GM23248 (cell line): Measurements from ENCODE around the gene COG7. TPM values are rescaled to one million over a fixed set of nuclear protein-coding genes. Genes with fewer than 3 reads are reported as not detected.

Experiments used
- DNase-seq: peaks from one replicate; pipeline ENCODE4 v3.0.0-alpha.2; 2015
- H2AFZ ChIP-seq: fragments of 200-600 bp; sonication (generic); 2 replicates; pipeline ENCODE4 v1.6.1; 2016; ENCODE audit warnings: antibody characterized with exemption
- H3F3A ChIP-seq: fragments of 200-600 bp; sonication (generic); 2 replicates; pipeline ENCODE4 v1.6.1; 2016; ENCODE audit warnings: mild to moderate bottlenecking, antibody characterized with exemption, mixed run types; ENCODE audit not compliant: insufficient read depth
- H3K27ac ChIP-seq: fragments of 200-600 bp; sonication (generic); 2 replicates; pipeline ENCODE4 v1.5.1; 2016; ENCODE audit warnings: mild to moderate bottlenecking
- H3K27me3 ChIP-seq: fragments of 200-600 bp; sonication (generic); replicated peaks from 2 replicates; pipeline ENCODE4 v1.6.1; 2016; ENCODE audit warnings: mild to moderate bottlenecking; ENCODE audit not compliant: insufficient read depth
- H3K36me3 ChIP-seq: fragments of 200-600 bp; sonication (generic); 2 replicates; pipeline ENCODE4 v1.6.1; 2016; ENCODE audit warnings: low read depth, mild to moderate bottlenecking
- H3K4me1 ChIP-seq: fragments of 200-600 bp; sonication (generic); 2 replicates; pipeline ENCODE4 v1.6.1; 2016; ENCODE audit warnings: mild to moderate bottlenecking; ENCODE audit not compliant: insufficient read depth
- H3K4me2 ChIP-seq: fragments of 200-600 bp; sonication (generic); one replicate; pipeline ENCODE4 v1.6.1; 2016; ENCODE audit warnings: mild to moderate bottlenecking; ENCODE audit not compliant: unreplicated experiment
- H3K4me3 ChIP-seq: fragments of 200-600 bp; sonication (generic); 2 replicates; pipeline ENCODE4 v1.5.1; 2016; ENCODE audit warnings: mild to moderate bottlenecking
- H3K79me2 ChIP-seq: fragments of 200-600 bp; sonication (generic); 2 replicates; pipeline ENCODE4 v1.6.1; 2016; ENCODE audit warnings: mild to moderate bottlenecking; ENCODE audit not compliant: insufficient read depth
- H3K9ac ChIP-seq: fragments of 200-600 bp; sonication (generic); 2 replicates; pipeline ENCODE4 v1.6.1; 2016; ENCODE audit warnings: mild to moderate bottlenecking
- H3K9me2 ChIP-seq: fragments of 200-600 bp; sonication (generic); 2 replicates; pipeline ENCODE4 v1.6.1; 2016; ENCODE audit warnings: mixed run types, mild to moderate bottlenecking, moderate library complexity; ENCODE audit not compliant: insufficient read depth
- H3K9me3 ChIP-seq: fragments of 200-600 bp; sonication (generic); one replicate; pipeline ENCODE4 v1.6.1; 2017; ENCODE audit warnings: low read depth
- H4K20me1 ChIP-seq: fragments of 200-600 bp; sonication (generic); 2 replicates; pipeline ENCODE4 v1.6.0; 2016; ENCODE audit not compliant: insufficient read depth
- EZH2 ChIP-seq: fragments of 200-600 bp; sonication (generic); IDR thresholded peaks from 2 replicates; pipeline ENCODE4 v1.6.1; 2018; ENCODE audit warnings: antibody characterized with exemption, mild to moderate bottlenecking; ENCODE audit not compliant: insufficient read depth, poor library complexity, severe bottlenecking
- EZH2phosphoT487 ChIP-seq: fragments of 200-600 bp; sonication (generic); IDR thresholded peaks from 2 replicates; pipeline ENCODE4 v1.6.1; 2018; ENCODE audit warnings: antibody characterized with exemption, moderate library complexity, mild to moderate bottlenecking, low read depth; ENCODE audit not compliant: insufficient read depth
- whole genome bisulfite sequencing, 2 experiments: methylation state at CpG; one replicate each; pipeline ENCODE4 v1.1.6; 2015 to 2017; ENCODE audit warnings: low lambda C conversion rate in 2 of 2, low coverage in 1 of 2; ENCODE audit errors: missing lambda C conversion rate in 2 of 2; 5-methylcytosine and 5-hydroxymethylcytosine counted together
- in situ Hi-C: fragments of 300-500 bp; cut with MboI; formaldehyde crosslinking; loops from 2 replicates; pipeline ENCODE4 v1.15.0; 2020
- polyA plus RNA-seq: library from polyadenylated mRNA; unstranded; fragments of >200 nt; fragmentation: Nextera tagmentation; extraction: Ambion mirVana; gene quantifications from 2 replicates; pipeline ENCODE4 v1.2.1, GENCODE V29; 2016
- total RNA-seq: library from RNA; depleted of rRNA; stranded (reverse); fragments of >200 nt; shearing (Covaris generic); gene quantifications from 2 replicates; pipeline ENCODE4 v1.2.3, GENCODE V29; 2014

Gene COG7
- total and polyA plus RNA-seq, 2 experiments from 2014 or later = 14.6 to 15.6 TPM

DNA sequence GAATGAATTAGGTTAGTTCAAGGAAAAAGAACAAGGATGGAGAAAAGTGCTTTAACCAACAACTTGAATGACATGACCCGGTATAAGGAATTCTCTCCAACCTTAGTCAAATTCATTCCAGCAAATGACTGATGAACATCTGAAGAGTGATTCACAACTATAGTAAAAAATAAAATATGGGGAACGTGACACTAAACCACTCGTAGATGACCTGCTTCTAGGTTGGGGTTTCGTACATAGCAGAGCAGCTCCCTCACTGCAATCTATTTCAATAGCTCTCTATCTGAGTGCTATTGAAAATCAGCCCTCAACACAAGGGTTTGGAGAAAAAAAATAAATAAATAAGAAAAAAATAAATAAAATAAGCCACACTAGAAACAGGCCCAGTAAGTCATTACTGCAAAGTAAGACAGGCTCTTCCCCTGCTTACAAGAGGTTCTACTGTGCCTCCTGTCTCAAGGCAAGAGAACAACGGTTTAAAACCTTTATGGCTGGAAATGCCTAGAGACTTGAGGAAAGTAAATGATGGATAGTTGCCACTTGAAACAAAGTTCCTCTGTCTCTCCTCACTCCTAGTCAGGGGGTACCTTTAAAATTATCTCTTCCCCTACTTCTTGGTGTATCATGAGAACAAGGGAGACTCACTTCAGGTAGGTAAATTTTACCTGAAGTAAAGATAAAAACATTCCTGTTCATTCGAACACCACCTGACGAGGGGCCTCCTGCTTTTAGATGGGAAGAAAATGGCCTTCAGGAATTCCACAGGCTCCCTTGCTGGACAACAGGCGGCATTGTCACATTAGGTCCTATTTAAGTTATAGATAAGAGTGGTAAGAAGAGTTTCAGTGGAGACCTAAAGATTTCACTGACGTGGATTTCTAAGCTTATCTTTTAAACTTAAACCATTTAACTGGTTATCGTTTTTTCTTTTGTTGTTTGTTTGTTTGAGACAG lies 20.5 kb downstream of the COG7 start:
- no peak overlapping the region for H3K27ac ChIP-seq
- TF ChIP-seq EZH2 (no peak), EZH2phosphoT487 (no peak)
- 0 out of 2 replicates have a peak, but pooled peaks cover 4% of the 10 kb centered on the region for H4K20me1 ChIP-seq
- no peaks in the 10 kb centered on the region for H3K9me3 ChIP-seq
- H3K4me3 ChIP-seq = no peak overlapping the region
- in situ Hi-C loops = loop anchor here (10.0 kb wide), 1 partner anchor 248 kb away; the partner anchor contains the start of gene SCNN1G
- peaks cover 39% of the 10 kb centered on the region for H3K36me3 ChIP-seq
- no peaks in the 10 kb centered on the region for H3K79me2 ChIP-seq
- H3K4me1 ChIP-seq = no peaks in the 10 kb centered on the region
- no peak overlapping the region for H3K4me2 ChIP-seq
- H2AFZ ChIP-seq = no peak overlapping the region
- no peak overlapping the region for H3K9ac ChIP-seq
- H3K9me2 ChIP-seq = no peaks in the 10 kb centered on the region
- no peak for DNase-seq
- 82 to 83% methylated on average over 10 of the region's 10 CpGs for WGBS, 2 experiments
- no peaks in the 10 kb centered on the region for H3K27me3 ChIP-seq
- H3F3A ChIP-seq = peaks cover 5% of the 10 kb centered on the region

DNA sequence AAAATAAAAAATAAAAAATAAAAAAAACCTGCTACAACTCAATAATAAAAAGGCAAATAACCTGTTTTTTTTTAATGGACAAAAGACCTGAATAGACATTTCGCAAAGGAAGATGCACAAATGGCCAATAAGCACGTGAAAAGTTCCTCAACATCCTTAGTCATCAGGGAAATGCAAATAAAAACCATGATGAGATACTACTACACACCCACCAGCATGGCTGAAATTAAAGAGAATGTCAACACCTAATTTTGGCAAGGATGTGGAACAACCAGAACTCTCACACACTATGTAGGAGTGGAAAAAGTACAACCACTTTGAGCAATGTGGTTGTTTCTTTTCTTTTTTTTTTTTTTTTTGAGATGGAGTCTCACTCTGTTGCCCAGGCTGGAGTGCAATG lies 24.6 kb downstream of the COG7 start:
- peaks cover 32% of the 10 kb centered on the region for H3K36me3 ChIP-seq
- no peak overlapping the region for H3K4me2 ChIP-seq
- 56 to 59% methylated on average over 2 of the region's 2 CpGs for WGBS, 2 experiments
- no peaks in the 10 kb centered on the region for H3K9me2 ChIP-seq
- H2AFZ ChIP-seq = no peak overlapping the region
- no peak overlapping the region for H3K27ac ChIP-seq
- no peak overlapping the region for H3K9ac ChIP-seq
- in situ Hi-C loops = no loop called here
- no peak for TF ChIP-seq EZH2
- TF ChIP-seq EZH2phosphoT487 = no peak
- peaks cover 8% of the 10 kb centered on the region for H3F3A ChIP-seq
- no peaks in the 10 kb centered on the region for H3K9me3 ChIP-seq
- H4K20me1 ChIP-seq = no peaks in the 10 kb centered on the region
- no peak for DNase-seq
- peaks cover 12% of the 10 kb centered on the region for H3K4me1 ChIP-seq
- H3K4me3 ChIP-seq = no peak overlapping the region
- no peaks in the 10 kb centered on the region for H3K79me2 ChIP-seq
- H3K27me3 ChIP-seq = no peaks in the 10 kb centered on the region

- Histone ChIP-seq H2AFZ (no peak overlapping the region), H3K79me2 (no peaks in the 10 kb centered on the region), H4K20me1 (no peaks in the 10 kb centered on the region), H3K27ac (no peak overlapping the region), H3K4me3 (no peak overlapping the region), H3K9me3 (no peaks in the 10 kb centered on the region), H3F3A (peaks cover 8% of the 10 kb centered on the region), H3K9ac (no peak overlapping the region), H3K27me3 (no peaks in the 10 kb centered on the region), H3K4me2 (no peak overlapping the region), H3K4me1 (peaks cover 15% of the 10 kb centered on the region), H3K36me3 (peaks cover 4% of the 10 kb centered on the region; the same call in 1 of the 2 replicates), H3K9me2 (no peaks in the 10 kb centered on the region)
- no peak for TF ChIP-seq EZH2
- DNase-seq = no peak
- in situ Hi-C loops = no loop called here
- WGBS, 2 experiments = 91 to 93% methylated on average over 14 of the region's 14 CpGs
Measured at GRCh38 chr16:23424292-23424958, 28.6 kb downstream of the COG7 start.

DNA sequence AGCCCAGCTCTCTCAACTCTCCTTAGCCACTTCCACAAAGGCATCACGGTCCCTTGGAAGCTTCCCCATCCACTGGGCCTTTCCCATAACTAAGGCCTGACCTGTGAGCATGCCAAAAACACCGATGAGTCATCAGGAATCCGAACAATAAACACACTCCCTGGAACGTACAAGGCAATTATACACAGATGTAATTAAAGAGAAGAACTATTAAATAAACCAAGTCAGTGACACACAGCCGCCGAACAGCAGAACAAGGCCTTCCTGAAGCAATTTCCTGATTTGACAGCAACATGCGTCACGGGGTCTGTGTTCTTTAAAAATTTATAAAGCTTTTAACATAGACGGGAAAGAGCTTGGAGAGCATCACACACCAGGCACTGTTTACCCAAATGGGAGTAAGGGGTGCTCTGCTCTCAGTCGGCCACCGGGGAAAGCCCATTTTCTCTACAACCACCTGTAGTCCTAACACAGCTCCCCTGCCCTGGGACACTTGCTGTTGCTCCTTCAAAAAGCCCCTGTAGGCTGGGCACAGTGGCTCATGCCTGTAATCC lies 29.4 kb downstream of the COG7 start:
- Histone ChIP-seq H3K4me1 (peaks cover 15% of the 10 kb centered on the region), H3K9ac (peak overlapping the region; percentile 3; the same call in 1 of the 2 replicates), H3K36me3 (no peaks in the 10 kb centered on the region), H3K27me3 (no peaks in the 10 kb centered on the region), H2AFZ (no peak overlapping the region), H3K9me2 (no peaks in the 10 kb centered on the region), H3K4me2 (peak overlapping the region; percentile 5), H3K9me3 (no peaks in the 10 kb centered on the region), H3K4me3 (no peak overlapping the region), H3K79me2 (no peaks in the 10 kb centered on the region), H3F3A (peaks cover 8% of the 10 kb centered on the region), H3K27ac (peak overlapping the region; percentile 52), H4K20me1 (no peaks in the 10 kb centered on the region)
- peak; percentile 88 for DNase-seq
- in situ Hi-C loops = no loop called here
- 2 to 3% methylated on average over 11 of the region's 11 CpGs for WGBS, 2 experiments
- TF ChIP-seq EZH2 = no peak
